NT2/D1 (cell line): ENCODE measurements around the gene DNAH11.
A peak's percentile ranks its signal among the peaks of the same experiment; 100 is the strongest.

Experiments
- DNase-seq: peaks from one replicate; pipeline ENCODE4 v3.0.0-alpha.2; 2011; ENCODE audit warnings: low read depth, low spot score
- H3K27me3 ChIP-seq: 2 replicates; pipeline ENCODE4 v1.6.0; 2011; ENCODE audit warnings: mild to moderate bottlenecking; ENCODE audit not compliant: insufficient read length, insufficient read depth
- H3K36me3 ChIP-seq: 2 replicates; pipeline ENCODE4 v1.6.1; 2011; ENCODE audit warnings: mild to moderate bottlenecking, low read length, mixed read lengths; ENCODE audit not compliant: insufficient read depth, insufficient read length
- H3K4me1 ChIP-seq: 2 replicates; pipeline ENCODE4 v1.5.1; 2011; ENCODE audit not compliant: insufficient read depth, insufficient read length
- H3K4me3 ChIP-seq: 2 replicates; pipeline ENCODE4 v1.5.1; 2011; ENCODE audit warnings: low read depth; ENCODE audit not compliant: insufficient read length
- H3K9ac ChIP-seq: 2 replicates; pipeline ENCODE4 v1.6.0; 2011; ENCODE audit warnings: low read depth; ENCODE audit not compliant: insufficient read length
- H3K9me3 ChIP-seq: 2 replicates; pipeline ENCODE4 v1.5.1; 2011; ENCODE audit warnings: mild to moderate bottlenecking, low read length; ENCODE audit not compliant: insufficient read depth
- SUZ12 ChIP-seq: IDR thresholded peaks from 2 replicates; pipeline ENCODE4 v1.6.1; 2011; ENCODE audit not compliant: insufficient read length, insufficient read depth; ENCODE audit errors: extremely low read depth
- YY1 ChIP-seq: IDR thresholded peaks from 2 replicates; pipeline ENCODE4 v1.6.1; 2011; ENCODE audit not compliant: insufficient read length, insufficient read depth
- ZNF274 ChIP-seq: IDR thresholded peaks from 2 replicates; pipeline ENCODE4 v1.6.1; 2011; ENCODE audit warnings: mild to moderate bottlenecking, low read depth, low read length

The DNAH11 gene

GRCh38 chr7:21618706-21619105, 75.9 kb downstream of the DNAH11 start:
- no peaks in the 10 kb centered on the region for H3K4me1 ChIP-seq
- no peaks in the 10 kb centered on the region for H3K27me3 ChIP-seq
- no peaks in the 10 kb centered on the region for H3K9me3 ChIP-seq
- DNase-seq, result no peak
- no peaks in the 10 kb centered on the region for H3K36me3 ChIP-seq
- no peak overlapping the region for H3K4me3 ChIP-seq
- H3K9ac ChIP-seq, result no peak overlapping the region
- TF ChIP-seq SUZ12 (no peak), ZNF274 (no peak), YY1 (no peak)

- TF ChIP-seq ZNF274 (no peak), SUZ12 (no peak), YY1 (no peak)
- DNase-seq, result no peak
- Histone ChIP-seq H3K4me1 (no peaks in the 10 kb centered on the region), H3K36me3 (no peaks in the 10 kb centered on the region), H3K27me3 (no peaks in the 10 kb centered on the region), H3K9ac (no peak overlapping the region), H3K9me3 (no peaks in the 10 kb centered on the region), H3K4me3 (no peak overlapping the region)
Measured at GRCh38 chr7:21620054-21620453, 77.2 kb downstream of the DNAH11 start.

- Histone ChIP-seq H3K9me3 (no peaks in the 10 kb centered on the region), H3K4me1 (no peaks in the 10 kb centered on the region), H3K27me3 (no peaks in the 10 kb centered on the region), H3K36me3 (no peaks in the 10 kb centered on the region), H3K9ac (no peak overlapping the region), H3K4me3 (no peak overlapping the region)
- no peak for DNase-seq
- TF ChIP-seq SUZ12, result no peak
- TF ChIP-seq ZNF274, result no peak
- TF ChIP-seq YY1, result no peak
Measured at GRCh38 chr7:21624320-21624719, 81.5 kb downstream of the DNAH11 start.

GRCh38 chr7:21636694-21637093, 93.9 kb downstream of the DNAH11 start:
- TF ChIP-seq ZNF274 (no peak), SUZ12 (no peak), YY1 (no peak)
- no peak for DNase-seq
- Histone ChIP-seq H3K9me3 (no peaks in the 10 kb centered on the region; the same call in 1 of the 2 replicates), H3K36me3 (no peaks in the 10 kb centered on the region), H3K9ac (no peak overlapping the region), H3K27me3 (no peaks in the 10 kb centered on the region), H3K4me3 (no peak overlapping the region), H3K4me1 (no peaks in the 10 kb centered on the region)

- DNase-seq, result no peak
- no peak overlapping the region for H3K4me3 ChIP-seq
- no peaks in the 10 kb centered on the region for H3K36me3 ChIP-seq
- no peaks in the 10 kb centered on the region for H3K9me3 ChIP-seq
- no peak overlapping the region for H3K9ac ChIP-seq
- no peaks in the 10 kb centered on the region for H3K27me3 ChIP-seq
- TF ChIP-seq ZNF274 (no peak), SUZ12 (no peak), YY1 (no peak)
- no peaks in the 10 kb centered on the region for H3K4me1 ChIP-seq
Measured at GRCh38 chr7:21639206-21639868, 96.5 kb downstream of the DNAH11 start.

GRCh38 chr7:21640105-21640504, 97.3 kb downstream of the DNAH11 start:
- Histone ChIP-seq H3K9me3 (no peaks in the 10 kb centered on the region), H3K4me1 (no peaks in the 10 kb centered on the region), H3K27me3 (no peaks in the 10 kb centered on the region), H3K9ac (no peak overlapping the region), H3K36me3 (no peaks in the 10 kb centered on the region), H3K4me3 (no peak overlapping the region)
- TF ChIP-seq YY1 (no peak), ZNF274 (no peak), SUZ12 (no peak)
- DNase-seq, result no peak

GRCh38 chr7:21641546-21641945, 98.7 kb downstream of the DNAH11 start:
- no peak for DNase-seq
- Histone ChIP-seq H3K36me3 (no peaks in the 10 kb centered on the region), H3K9ac (no peak overlapping the region), H3K4me1 (no peaks in the 10 kb centered on the region), H3K27me3 (no peaks in the 10 kb centered on the region), H3K9me3 (no peaks in the 10 kb centered on the region), H3K4me3 (no peak overlapping the region)
- TF ChIP-seq ZNF274 (no peak), SUZ12 (no peak), YY1 (no peak)

- H3K4me3 ChIP-seq, result no peak overlapping the region
- H3K9ac ChIP-seq, result no peak overlapping the region
- H3K36me3 ChIP-seq, result no peaks in the 10 kb centered on the region
- no peaks in the 10 kb centered on the region for H3K4me1 ChIP-seq
- no peaks in the 10 kb centered on the region for H3K9me3 ChIP-seq
- DNase-seq, result peak; percentile 22
- TF ChIP-seq ZNF274, result no peak
- TF ChIP-seq SUZ12, result no peak
- TF ChIP-seq YY1, result no peak
- no peaks in the 10 kb centered on the region for H3K27me3 ChIP-seq
Measured at GRCh38 chr7:21642422-21642821, 99.6 kb downstream of the DNAH11 start.
